Kidney epithelial cell (primary cell): Measurements from ENCODE around the gene MFRP. TPM values are rescaled to one million over a fixed set of nuclear protein-coding genes. Genes with fewer than 3 reads are reported as not detected.

Source experiments
- DNase-seq: peaks from one replicate; pipeline ENCODE4 v3.0.0-alpha.2; 2010; ENCODE audit warnings: low read depth
- H3K27me3 ChIP-seq: 2 replicates; pipeline ENCODE4 v1.6.0; 2011; ENCODE audit warnings: low read length; ENCODE audit not compliant: control insufficient read depth, insufficient read depth
- H3K36me3 ChIP-seq: 2 replicates; pipeline ENCODE4 v1.5.1; 2011; ENCODE audit warnings: low read length; ENCODE audit not compliant: control insufficient read depth, insufficient read depth
- H3K4me3 ChIP-seq: 2 replicates; pipeline ENCODE4 v1.5.1; 2011; ENCODE audit warnings: low read depth, mild to moderate bottlenecking, control low read depth, low read length
- CTCF ChIP-seq: IDR thresholded peaks from 2 replicates; pipeline ENCODE4 v1.5.1; 2011; ENCODE audit warnings: mild to moderate bottlenecking, moderate library complexity, low read length, control low read depth, inconsistent platforms; ENCODE audit not compliant: insufficient read depth, poor library complexity, severe bottlenecking
- total RNA-seq: library from RNA; depleted of rRNA; stranded (reverse); fragments of >200 nt; gene quantifications from 2 replicates; pipeline ENCODE4 v1.2.3, GENCODE V29; 2015

MFRP gene
- total RNA-seq, 1 donor from 2014 or later = not detected

- no peak overlapping the region for H3K4me3 ChIP-seq
- DNase-seq = no peak
- no peak for TF ChIP-seq CTCF
- no peaks in the 10 kb centered on the region for H3K36me3 ChIP-seq
- H3K27me3 ChIP-seq = peaks cover 27% of the 10 kb centered on the region
These were observed 9.6 kb downstream of the MFRP start for GRCh38 chr11:119336744-119337469.

DNA sequence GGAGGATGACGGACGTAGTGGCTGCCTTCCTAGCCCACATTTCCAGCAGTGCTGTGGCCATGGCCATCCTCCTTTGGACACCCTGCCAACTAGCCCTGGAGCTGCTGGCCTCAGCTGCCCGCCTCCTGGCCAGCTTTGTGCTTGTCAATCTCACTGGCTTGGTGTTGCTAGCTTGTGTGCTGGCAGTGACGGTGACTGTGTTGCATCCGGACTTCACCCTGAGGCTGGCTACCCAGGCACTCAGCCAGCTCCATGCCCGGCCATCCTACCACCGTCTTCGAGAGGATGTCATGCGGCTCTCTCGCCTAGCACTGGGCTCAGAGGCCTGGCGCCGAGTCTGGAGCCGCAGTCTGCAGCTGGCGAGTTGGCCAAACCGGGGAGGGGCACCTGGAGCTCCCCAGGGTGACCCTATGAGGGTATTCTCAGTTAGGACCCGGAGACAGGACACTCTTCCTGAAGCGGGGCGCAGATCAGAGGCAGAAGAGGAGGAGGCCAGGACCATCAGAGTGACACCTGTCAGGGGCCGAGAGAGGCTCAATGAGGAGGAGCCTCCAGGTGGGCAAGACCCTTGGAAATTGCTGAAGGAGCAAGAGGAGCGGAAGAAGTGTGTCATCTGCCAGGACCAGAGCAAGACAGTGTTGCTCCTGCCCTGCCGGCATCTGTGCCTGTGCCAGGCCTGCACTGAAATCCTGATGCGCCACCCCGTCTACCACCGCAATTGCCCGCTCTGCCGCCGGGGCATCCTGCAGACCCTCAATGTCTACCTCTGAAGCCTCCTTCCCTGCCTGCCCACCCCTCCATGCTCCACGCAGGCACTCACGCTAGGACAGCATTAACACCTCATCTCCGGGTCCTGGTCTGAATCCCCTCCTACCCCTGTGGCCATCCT lies 10.6 kb downstream of the MFRP start:
- H3K27me3 ChIP-seq = peaks cover 17% of the 10 kb centered on the region
- H3K4me3 ChIP-seq = peak overlapping the region; percentile 85
- TF ChIP-seq CTCF = no peak
- no peaks in the 10 kb centered on the region for H3K36me3 ChIP-seq
- DNase-seq = no peak

GRCh38 chr11:119335091-119335654 lies 11.3 kb downstream of the MFRP start:
- DNase-seq = no peak
- no peaks in the 10 kb centered on the region for H3K36me3 ChIP-seq
- H3K4me3 ChIP-seq = peak overlapping the region; percentile 85
- TF ChIP-seq CTCF = no peak
- peaks cover 10% of the 10 kb centered on the region for H3K27me3 ChIP-seq

DNA sequence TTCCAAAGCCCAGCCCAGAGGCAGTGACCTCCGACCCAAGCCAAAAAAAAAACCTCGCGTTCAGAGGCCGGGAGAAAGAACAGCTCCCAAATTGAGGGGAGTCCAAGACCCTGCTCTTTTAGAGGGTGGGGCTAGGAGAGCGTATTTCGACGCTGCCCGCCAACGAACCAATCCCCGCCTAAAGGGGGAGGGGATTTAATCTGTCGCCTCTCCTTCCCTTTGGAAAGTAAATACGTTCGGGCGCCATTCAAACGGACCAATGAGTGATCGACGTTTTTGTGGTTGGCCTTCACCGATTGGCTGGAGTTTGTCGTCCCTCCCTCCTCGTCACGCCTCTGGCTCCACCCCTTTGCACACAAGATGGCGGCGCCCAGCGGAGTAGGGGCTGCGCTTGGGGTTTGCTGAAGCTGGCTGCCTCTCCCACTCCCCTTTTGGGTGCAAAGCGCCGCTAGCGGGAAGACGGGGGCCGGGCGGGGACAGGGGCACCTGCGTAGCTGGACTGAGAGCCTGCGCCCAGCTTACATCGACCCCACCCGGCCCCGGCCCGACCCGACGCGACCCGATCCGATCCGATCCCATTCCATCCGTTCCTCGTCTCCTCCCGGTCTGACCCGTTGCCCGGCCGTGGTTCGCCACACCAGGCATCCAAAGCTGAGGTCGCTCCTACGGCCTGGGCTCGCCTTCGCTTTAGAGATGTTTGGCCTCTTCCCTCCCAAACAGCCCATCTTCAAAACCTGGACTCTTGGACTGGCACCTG lies 12.2 kb downstream of the MFRP start, which contains the start of gene RNF26:
Gene RNF26 (plus strand): TSS at position 354 of the 757 bp plus-strand sequence. CDS start 596 bp downstream, outside the sequence.
- no peaks in the 10 kb centered on the region for H3K36me3 ChIP-seq
- DNase-seq = peak; percentile 90
- peak within 1 kb of the TSS; percentile 85 for H3K4me3 ChIP-seq
- H3K27me3 ChIP-seq = peaks cover 3% of the 10 kb centered on the region
- TF ChIP-seq CTCF = no peak

DNA sequence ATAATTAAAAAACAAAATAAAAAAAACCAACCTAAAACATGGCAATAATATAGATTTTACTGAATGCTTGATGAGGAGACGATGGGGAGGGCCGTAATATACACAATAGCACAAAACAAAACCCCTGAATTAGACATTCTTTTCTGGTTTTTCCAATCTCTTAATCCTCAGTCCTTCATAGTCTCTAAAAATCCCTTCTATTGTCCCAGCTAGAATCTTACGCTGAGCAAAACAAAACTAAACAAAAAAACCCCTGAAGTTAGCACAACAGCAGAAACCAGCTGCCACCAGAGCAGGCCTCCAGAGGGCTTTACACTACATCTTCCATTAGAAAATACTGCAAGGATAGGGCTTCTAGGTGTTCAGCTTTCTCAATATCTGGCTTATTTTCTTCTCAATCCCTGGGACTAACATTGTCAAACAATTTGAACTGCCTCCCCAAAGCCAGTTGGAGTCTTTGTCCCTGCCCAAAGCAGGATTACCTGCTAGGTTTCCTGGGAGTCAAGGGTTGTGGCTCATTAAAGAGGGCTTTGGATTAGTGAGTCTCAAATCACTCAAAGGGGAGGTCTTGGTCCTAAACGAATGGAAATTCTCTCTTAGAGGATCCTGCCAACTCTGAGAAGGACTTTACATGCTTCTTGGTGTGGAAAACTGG lies 14.3 kb downstream of the MFRP start:
- Histone ChIP-seq H3K27me3 (no peaks in the 10 kb centered on the region), H3K36me3 (no peaks in the 10 kb centered on the region), H3K4me3 (no peak overlapping the region)
- no peak for DNase-seq
- no peak for TF ChIP-seq CTCF
